Panc1 (cell line): Measurements from ENCODE around the gene CCDC182. TPM values are rescaled to one million over a fixed set of nuclear protein-coding genes. Genes with fewer than 3 reads are reported as not detected.

Experiments
- ATAC-seq: fragments of 200-7000 bp; cut with Tn5 transposase; 2 replicates; pipeline ENCODE4 v1.9.1; 2020; ENCODE audit warnings: mild to moderate bottlenecking, moderate library complexity
- BruUV-seq: library from RNA; stranded (reverse); fragments of 400-500 nt; replicated peaks from 2 replicates; lab custom pipeline; 2021; lab: Mats Ljungman, UMichigan
- CTCF ChIA-PET: fragments of 300-600 bp; sonication (Branson Sonifier 250); formaldehyde crosslinking; loops from one replicate; lab custom pipeline; 2022; ENCODE audit warnings: antibody characterized with exemption; lab: Charles Lee
- POLR2A ChIA-PET: fragments of 300-600 bp; sonication (Branson Sonifier 250); formaldehyde crosslinking; loops from one replicate; lab custom pipeline; 2022; ENCODE audit warnings: antibody characterized with exemption; lab: Charles Lee
- DNase-seq: peaks from one replicate; pipeline ENCODE4 v3.0.0-alpha.2; 2010; ENCODE audit warnings: low read depth, low spot score
- H3K27ac ChIP-seq: 2 replicates; pipeline ENCODE4 v1.5.1; 2011; ENCODE audit warnings: mild to moderate bottlenecking, low read length, inconsistent platforms
- H3K27me3 ChIP-seq: fragments of 200-500 bp; sonication (Bioruptor generic); 2 replicates; pipeline ENCODE4 v1.6.0; 2014; ENCODE audit warnings: low read length, inconsistent platforms; ENCODE audit not compliant: control insufficient read depth, insufficient read depth
- H3K36me3 ChIP-seq: fragments of 200-500 bp; sonication (Bioruptor generic); 2 replicates; pipeline ENCODE4 v1.5.1; 2014; ENCODE audit warnings: inconsistent platforms, mild to moderate bottlenecking, low read length, moderate library complexity; ENCODE audit not compliant: control insufficient read depth, insufficient read depth
- H3K4me1 ChIP-seq: 2 replicates; pipeline ENCODE4 v1.5.1; 2011; ENCODE audit warnings: inconsistent platforms, mild to moderate bottlenecking, low read length, moderate library complexity; ENCODE audit not compliant: control insufficient read depth, insufficient read depth
- H3K4me3 ChIP-seq, 2 experiments: 2 replicates each; pipeline ENCODE4 v1.5.1; 2011 to 2012; ENCODE audit warnings: low read depth in 2 of 2, low read length in 2 of 2, mild to moderate bottlenecking in 2 of 2, inconsistent platforms in 1 of 2, moderate library complexity in 1 of 2
- H3K9me3 ChIP-seq: fragments of 200-500 bp; sonication (Bioruptor generic); 2 replicates; pipeline ENCODE4 v1.5.1; 2014; ENCODE audit warnings: low read depth, mild to moderate bottlenecking, inconsistent platforms, low read length, moderate library complexity; ENCODE audit not compliant: control insufficient read depth, insufficient read depth
- CTCF ChIP-seq: fragments of 450-650 bp; IDR thresholded peaks from 2 replicates; pipeline ENCODE4 v1.5.1; 2017; ENCODE audit warnings: mild to moderate bottlenecking
- POLR2AphosphoS5 ChIP-seq: IDR thresholded peaks from 2 replicates; pipeline ENCODE4 v1.6.1; 2012; ENCODE audit warnings: mild to moderate bottlenecking, low read depth, low read length, moderate library complexity
- SIN3A ChIP-seq: IDR thresholded peaks from 2 replicates; pipeline ENCODE4 v1.6.1; 2012; ENCODE audit warnings: low read depth, mild to moderate bottlenecking, low read length, moderate library complexity, borderline replicate concordance; ENCODE audit not compliant: insufficient read depth
- TCF7L2 ChIP-seq: IDR thresholded peaks from 2 replicates; pipeline ENCODE4 v1.6.1; 2011; ENCODE audit warnings: mild to moderate bottlenecking, low read depth, low read length, inconsistent platforms
- in situ Hi-C: cut with HindIII; loops from 2 replicates; pipeline ENCODE4 v1.10.0; 2016; ENCODE audit warnings: low sequenced_read_pairs, low pct_unique_long_range_greater_than_20kb
- intact Hi-C: fragments of 100-400 bp; cut with micrococcal nuclease; formaldehyde crosslinking; loops from one replicate; pipeline ENCODE4 v1.10.0; 2022; ENCODE audit not compliant: unreplicated experiment
- total RNA-seq: library from RNA; stranded (reverse); gene quantifications from one replicate; pipeline ENCODE4 v1.2.1, GENCODE V29; 2021; ENCODE audit not compliant: unreplicated experiment
- TF ChIP-seq, protein P1 (sequence below), 2 experiments: IDR thresholded peaks; 2 replicates each; pipeline ENCODE4 v1.6.1; 2011 to 2012; ENCODE audit warnings: low read depth in 2 of 2, control low read depth in 1 of 2, low read length in 1 of 2, mild to moderate bottlenecking in 1 of 2, moderate library complexity in 1 of 2; ENCODE audit not compliant: insufficient read depth in 1 of 2

Gene CCDC182
- total RNA-seq, 1 experiment from 2014 or later, result not detected

- H3K27me3 ChIP-seq, result peaks cover 10% of the 10 kb centered on the region
- TF ChIP-seq TCF7L2 (no peak), CTCF (no peak), POLR2AphosphoS5 (no peak), SIN3A (no peak)
- TF ChIP-seq, protein P1, sequence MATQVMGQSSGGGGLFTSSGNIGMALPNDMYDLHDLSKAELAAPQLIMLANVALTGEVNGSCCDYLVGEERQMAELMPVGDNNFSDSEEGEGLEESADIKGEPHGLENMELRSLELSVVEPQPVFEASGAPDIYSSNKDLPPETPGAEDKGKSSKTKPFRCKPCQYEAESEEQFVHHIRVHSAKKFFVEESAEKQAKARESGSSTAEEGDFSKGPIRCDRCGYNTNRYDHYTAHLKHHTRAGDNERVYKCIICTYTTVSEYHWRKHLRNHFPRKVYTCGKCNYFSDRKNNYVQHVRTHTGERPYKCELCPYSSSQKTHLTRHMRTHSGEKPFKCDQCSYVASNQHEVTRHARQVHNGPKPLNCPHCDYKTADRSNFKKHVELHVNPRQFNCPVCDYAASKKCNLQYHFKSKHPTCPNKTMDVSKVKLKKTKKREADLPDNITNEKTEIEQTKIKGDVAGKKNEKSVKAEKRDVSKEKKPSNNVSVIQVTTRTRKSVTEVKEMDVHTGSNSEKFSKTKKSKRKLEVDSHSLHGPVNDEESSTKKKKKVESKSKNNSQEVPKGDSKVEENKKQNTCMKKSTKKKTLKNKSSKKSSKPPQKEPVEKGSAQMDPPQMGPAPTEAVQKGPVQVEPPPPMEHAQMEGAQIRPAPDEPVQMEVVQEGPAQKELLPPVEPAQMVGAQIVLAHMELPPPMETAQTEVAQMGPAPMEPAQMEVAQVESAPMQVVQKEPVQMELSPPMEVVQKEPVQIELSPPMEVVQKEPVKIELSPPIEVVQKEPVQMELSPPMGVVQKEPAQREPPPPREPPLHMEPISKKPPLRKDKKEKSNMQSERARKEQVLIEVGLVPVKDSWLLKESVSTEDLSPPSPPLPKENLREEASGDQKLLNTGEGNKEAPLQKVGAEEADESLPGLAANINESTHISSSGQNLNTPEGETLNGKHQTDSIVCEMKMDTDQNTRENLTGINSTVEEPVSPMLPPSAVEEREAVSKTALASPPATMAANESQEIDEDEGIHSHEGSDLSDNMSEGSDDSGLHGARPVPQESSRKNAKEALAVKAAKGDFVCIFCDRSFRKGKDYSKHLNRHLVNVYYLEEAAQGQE (IDR thresholded peaks at IDR 0.05; ENCODE audit: insufficient read depth in 1 of 2, low read depth in 2 of 2, low read length in 1 of 2), result no peak
- no TSS peak for BruUV-seq
- H3K36me3 ChIP-seq, result no peaks in the 10 kb centered on the region
- H3K9me3 ChIP-seq, result no peaks in the 10 kb centered on the region
- ChIA-PET CTCF (interaction anchor here (0.6 kb wide), 1 partner anchor 156 kb away, joined by 6 read pairs; no protein-coding TSS in a partner anchor), POLR2A (no interaction called here)
- DNase-seq, result no peak
- H3K4me1 ChIP-seq, result no peaks in the 10 kb centered on the region
- no peak overlapping the region for H3K27ac ChIP-seq
- ATAC-seq, result no peak
- in situ Hi-C loops (no loop called here), intact Hi-C loops (no loop called here)
- no peak overlapping the region for H3K4me3 ChIP-seq
Measured at GRCh38 chr17:57704448-57704847, 40.7 kb downstream of the CCDC182 start.

GRCh38 chr17:57703273-57703672 lies 41.8 kb downstream of the CCDC182 start:
- DNase-seq (no peak), ATAC-seq (no peak)
- peaks cover 5% of the 10 kb centered on the region; the same call in 1 of the 2 replicates for H3K27me3 ChIP-seq
- TF ChIP-seq POLR2AphosphoS5 (no peak), CTCF (no peak), TCF7L2 (no peak), SIN3A (no peak)
- TF ChIP-seq, protein P1 (IDR thresholded peaks at IDR 0.05; ENCODE audit: insufficient read depth in 1 of 2, low read depth in 2 of 2, low read length in 1 of 2), result no peak
- in situ Hi-C loops (no loop called here), intact Hi-C loops (no loop called here)
- CTCF ChIA-PET, result no interaction called here
- POLR2A ChIA-PET, result no interaction called here
- no peaks in the 10 kb centered on the region for H3K9me3 ChIP-seq
- H3K4me3 ChIP-seq, result no peak overlapping the region
- H3K36me3 ChIP-seq, result no peaks in the 10 kb centered on the region
- no peak overlapping the region for H3K27ac ChIP-seq
- no TSS peak for BruUV-seq
- no peaks in the 10 kb centered on the region for H3K4me1 ChIP-seq
